Bronchial epithelial cell (primary cell): ENCODE results near the gene FLAD1. TPM values are rescaled to one million over a fixed set of nuclear protein-coding genes. Genes with fewer than 3 reads are reported as not detected.

Source experiments
- DNase-seq: peaks from one replicate; pipeline ENCODE4 v3.0.0-alpha.2; 2010; ENCODE audit warnings: low read depth
- FAIRE-seq: peaks from 2 replicates; lab custom pipeline; 2011; peaks lifted over from hg19 to GRCh38; lab: Jason Lieb, UNC
- H3K27me3 ChIP-seq: 2 replicates; pipeline ENCODE4 v1.5.1; 2011; ENCODE audit warnings: low read length; ENCODE audit not compliant: control insufficient read depth, insufficient read depth
- H3K36me3 ChIP-seq: 2 replicates; pipeline ENCODE4 v1.5.1; 2011; ENCODE audit warnings: low read length; ENCODE audit not compliant: control insufficient read depth, insufficient read depth
- H3K4me3 ChIP-seq: 2 replicates; pipeline ENCODE4 v1.5.1; 2011; ENCODE audit warnings: mild to moderate bottlenecking, low read depth, low read length, control low read depth
- CTCF ChIP-seq: IDR thresholded peaks from 2 replicates; pipeline ENCODE4 v1.5.1; 2011; ENCODE audit warnings: mild to moderate bottlenecking, moderate library complexity, low read length, control low read depth, inconsistent platforms; ENCODE audit not compliant: insufficient read depth, severe bottlenecking
- total RNA-seq: library from RNA; depleted of rRNA; stranded (reverse); fragments of >200 nt; gene quantifications from 2 replicates; pipeline ENCODE4 v1.2.1, GENCODE V29; 2014

The FLAD1 gene
- total RNA-seq, 1 donor from 2014 or later, result 40.8 TPM

GRCh38 chr1:155010211-155010918 lies 27.2 kb downstream of the FLAD1 start:
- FAIRE-seq (no peak), DNase-seq (no peak)
- TF ChIP-seq CTCF, result no peak
- Histone ChIP-seq H3K4me3 (peak overlapping the region; percentile 9), H3K27me3 (no peaks in the 10 kb centered on the region), H3K36me3 (peaks cover 51% of the 10 kb centered on the region)

- no peak for FAIRE-seq
- H3K27me3 ChIP-seq, result no peaks in the 10 kb centered on the region
- H3K36me3 ChIP-seq, result peaks cover 50% of the 10 kb centered on the region
- no peak for DNase-seq
- TF ChIP-seq CTCF, result no peak
- no peak overlapping the region for H3K4me3 ChIP-seq
Measured at GRCh38 chr1:155011004-155011416, 27.9 kb downstream of the FLAD1 start.

DNA sequence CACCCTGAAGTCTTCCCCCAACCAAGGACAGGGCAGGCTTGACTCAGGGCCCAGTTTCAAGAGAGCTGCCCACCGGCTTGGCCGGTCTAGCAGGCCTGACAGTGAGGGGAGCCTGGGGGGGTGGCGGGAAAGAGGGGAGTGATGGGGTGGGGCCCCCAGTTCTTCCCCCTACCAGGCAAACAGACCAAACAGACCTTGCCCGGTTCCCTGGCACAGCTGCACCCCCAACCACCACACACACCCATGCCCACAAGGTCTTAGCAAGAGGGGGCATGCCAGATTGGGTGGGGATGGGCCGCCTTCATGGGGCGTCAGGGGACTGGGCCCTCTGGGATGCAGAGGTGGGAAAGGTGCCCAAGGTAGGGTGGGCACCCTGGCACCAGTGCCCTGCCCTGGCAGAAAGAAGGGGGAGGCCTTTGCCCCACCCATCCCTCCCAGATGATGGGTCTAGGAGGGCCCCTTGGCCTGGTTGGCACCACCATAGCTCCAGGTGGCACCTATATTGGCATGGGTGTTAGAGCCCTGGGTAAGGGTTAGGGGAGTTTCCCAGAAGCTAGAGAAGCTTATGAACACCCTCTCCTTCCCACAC lies 28.4 kb downstream of the FLAD1 start:
- H3K4me3 ChIP-seq, result no peak overlapping the region
- DNase-seq, result no peak
- FAIRE-seq, result no peak
- H3K36me3 ChIP-seq, result peaks cover 50% of the 10 kb centered on the region
- TF ChIP-seq CTCF, result no peak
- no peaks in the 10 kb centered on the region for H3K27me3 ChIP-seq

- TF ChIP-seq CTCF, result no peak
- peaks cover 46% of the 10 kb centered on the region for H3K36me3 ChIP-seq
- DNase-seq, result peak; percentile 76
- H3K27me3 ChIP-seq, result no peaks in the 10 kb centered on the region
- no peak overlapping the region for H3K4me3 ChIP-seq
- no peak for FAIRE-seq
Measured at GRCh38 chr1:155012026-155012546, 28.9 kb downstream of the FLAD1 start.

DNA sequence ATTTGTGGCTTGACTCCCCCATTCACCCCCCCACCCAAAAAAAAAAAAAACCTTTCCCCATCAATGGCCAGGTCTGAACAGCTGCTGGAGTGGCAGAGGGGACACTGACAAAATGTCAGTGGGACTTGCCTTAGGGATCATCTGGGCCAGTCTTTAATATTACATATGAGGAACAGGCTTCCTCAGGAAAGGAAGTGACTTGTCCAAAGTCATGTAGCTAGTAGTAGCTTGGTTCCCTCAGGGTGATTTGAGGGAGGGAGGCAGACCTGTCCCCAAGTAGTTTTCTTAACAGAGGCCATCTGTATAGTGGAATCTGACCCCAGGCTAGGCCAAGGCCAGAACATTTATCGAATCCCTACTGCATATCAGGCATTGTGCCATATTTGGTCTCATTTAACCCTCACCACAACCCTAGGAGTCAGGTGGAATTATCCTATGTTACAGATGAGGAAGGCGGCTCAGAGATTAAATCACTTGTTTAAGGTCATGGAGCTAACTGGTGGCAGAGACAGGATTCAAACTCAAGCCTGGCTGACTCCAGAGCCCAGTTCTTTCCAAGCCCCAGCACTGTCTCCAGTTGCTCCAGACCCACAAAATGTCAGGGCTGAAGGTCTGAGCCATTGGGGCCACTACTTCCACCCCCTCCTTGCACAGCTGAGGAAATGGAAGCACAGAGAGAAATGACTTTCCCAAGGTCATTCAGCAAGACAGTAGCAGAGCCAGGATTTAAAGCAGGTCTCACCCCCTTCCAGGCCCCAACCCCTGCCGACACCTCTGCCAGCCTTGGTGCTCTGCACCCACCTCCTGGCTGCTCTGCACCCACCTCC lies 29.8 kb downstream of the FLAD1 start:
- Histone ChIP-seq H3K27me3 (no peaks in the 10 kb centered on the region), H3K36me3 (peaks cover 49% of the 10 kb centered on the region), H3K4me3 (no peak overlapping the region)
- no peak for DNase-seq
- no peak for TF ChIP-seq CTCF
- FAIRE-seq, result no peak
